Cardiac muscle cell (in vitro differentiated cells and primary cell): ENCODE measurements around the gene STAG1. TPM values are rescaled to one million over a fixed set of nuclear protein-coding genes. Genes with fewer than 3 reads are reported as not detected.

Source experiments
- DNase-seq, 2 donors: peaks; one replicate each; pipeline versions ENCODE4 v3.0.0 to v3.0.0-alpha.2; 2010 to 2017; ENCODE audit warnings: low read depth in 1 of 2, low spot score in 1 of 2
- H3K27ac ChIP-seq: fragments of 200-600 bp; sonication (generic); 2 replicates; pipeline ENCODE4 v1.5.1; 2016
- H3K27me3 ChIP-seq: fragments of 200-600 bp; sonication (generic); 2 replicates; pipeline ENCODE4 v1.6.0; 2016; ENCODE audit warnings: control low read depth
- H3K36me3 ChIP-seq: fragments of 200-600 bp; sonication (generic); 2 replicates; pipeline ENCODE4 v1.5.1; 2016; ENCODE audit warnings: control low read depth
- H3K4me1 ChIP-seq: fragments of 200-600 bp; sonication (generic); 2 replicates; pipeline ENCODE4 v1.8.1; 2017; ENCODE audit warnings: low read depth, mild to moderate bottlenecking, mixed run types
- H3K4me3 ChIP-seq: fragments of 200-600 bp; sonication (generic); 2 replicates; pipeline ENCODE4 v1.5.1; 2016; ENCODE audit warnings: mild to moderate bottlenecking
- H3K9me3 ChIP-seq: fragments of 200-600 bp; sonication (generic); 2 replicates; pipeline ENCODE4 v1.5.1; 2017; ENCODE audit warnings: low read depth, mild to moderate bottlenecking, control low read depth
- CTCF ChIP-seq: IDR thresholded peaks from 2 replicates; pipeline ENCODE4 v1.5.1; 2012; ENCODE audit warnings: low read depth, mild to moderate bottlenecking, low read length
- polyA plus RNA-seq: library from polyadenylated mRNA; unstranded; fragments of >200 nt; fragmentation: Nextera tagmentation; extraction: Ambion mirVana; gene quantifications from 2 replicates; pipeline ENCODE4 v1.2.1, GENCODE V29; 2016
- total RNA-seq: library from RNA; depleted of rRNA; stranded (reverse); fragments of >200 nt; gene quantifications from 2 replicates; pipeline ENCODE4 v1.2.3, GENCODE V29; 2016

Gene STAG1
- total and polyA plus RNA-seq, 2 experiments from 2014 or later: 12.7 to 18.3 TPM

- no peak for DNase-seq
- TF ChIP-seq CTCF: no peak
- peaks cover 3% of the 10 kb centered on the region for H3K36me3 ChIP-seq
- no peaks in the 10 kb centered on the region for H3K4me1 ChIP-seq
- no peaks in the 10 kb centered on the region for H3K27me3 ChIP-seq
- H3K27ac ChIP-seq: no peak overlapping the region
- no peak overlapping the region for H3K4me3 ChIP-seq
- H3K9me3 ChIP-seq: no peaks in the 10 kb centered on the region
Observed at GRCh38 chr3:136464502-136464901, 287.7 kb downstream of the STAG1 start.

- no peak for TF ChIP-seq CTCF
- DNase-seq: no peak
Observed at GRCh38 chr3:136463170-136463569, 289.0 kb downstream of the STAG1 start.

GRCh38 chr3:136457793-136458192, 294.4 kb downstream of the STAG1 start:
- H3K4me3 ChIP-seq: no peak overlapping the region
- no peak overlapping the region for H3K27ac ChIP-seq
- H3K36me3 ChIP-seq: no peaks in the 10 kb centered on the region
- DNase-seq: no peak
- no peak for TF ChIP-seq CTCF
- no peaks in the 10 kb centered on the region for H3K27me3 ChIP-seq
- H3K9me3 ChIP-seq: peaks cover 4% of the 10 kb centered on the region
- H3K4me1 ChIP-seq: no peaks in the 10 kb centered on the region

More at GRCh38 chr3:136463170-136463569, 289.0 kb downstream of the STAG1 start:
- Histone ChIP-seq H3K4me3 (no peak overlapping the region), H3K9me3 (no peaks in the 10 kb centered on the region), H3K36me3 (peaks cover 3% of the 10 kb centered on the region), H3K27ac (no peak overlapping the region), H3K27me3 (no peaks in the 10 kb centered on the region), H3K4me1 (no peaks in the 10 kb centered on the region)

- H3K27ac ChIP-seq: no peak overlapping the region
- H3K9me3 ChIP-seq: peaks cover 4% of the 10 kb centered on the region
- no peak for TF ChIP-seq CTCF
- no peak for DNase-seq
- H3K27me3 ChIP-seq: no peaks in the 10 kb centered on the region
- H3K36me3 ChIP-seq: peaks cover 2% of the 10 kb centered on the region
- no peak overlapping the region for H3K4me3 ChIP-seq
- no peaks in the 10 kb centered on the region for H3K4me1 ChIP-seq
Observed at GRCh38 chr3:136456196-136456595, 296.0 kb downstream of the STAG1 start.

- DNase-seq: peak in 1 of 2 donors; percentile 31
- Histone ChIP-seq H3K9me3 (no peaks in the 10 kb centered on the region), H3K36me3 (peaks cover 15% of the 10 kb centered on the region), H3K4me1 (no peaks in the 10 kb centered on the region), H3K27me3 (no peaks in the 10 kb centered on the region), H3K27ac (no peak overlapping the region), H3K4me3 (no peak overlapping the region)
- no peak for TF ChIP-seq CTCF
Observed at GRCh38 chr3:136444581-136444980, 307.6 kb downstream of the STAG1 start.

GRCh38 chr3:136437043-136437442, 315.1 kb downstream of the STAG1 start:
- no peaks in the 10 kb centered on the region for H3K9me3 ChIP-seq
- DNase-seq: no peak
- no peak for TF ChIP-seq CTCF
- H3K27ac ChIP-seq: peak overlapping the region; percentile 32
- no peaks in the 10 kb centered on the region for H3K27me3 ChIP-seq
- peaks cover 11% of the 10 kb centered on the region for H3K36me3 ChIP-seq
- no peak overlapping the region for H3K4me3 ChIP-seq
- no peaks in the 10 kb centered on the region for H3K4me1 ChIP-seq
